COLO668 (cell line): ENCODE data around the gene PLEKHA1.
A peak's percentile ranks its signal among the peaks of the same experiment; 100 is the strongest.

Experiments used
- DNase-seq: peaks from one replicate; lab custom pipeline; 2025; ENCODE audit not compliant: unreplicated experiment; lab: John Stamatoyannopoulos, UW

PLEKHA1 gene

GRCh38 chr10:122374237-122374858 is at the start of gene PLEKHA1:
PLEKHA1 (plus strand) TSS chr10:122374708; CDS start chr10:122393201, 18,493 bp downstream.
- DNase-seq, result peak; percentile 96

DNA sequence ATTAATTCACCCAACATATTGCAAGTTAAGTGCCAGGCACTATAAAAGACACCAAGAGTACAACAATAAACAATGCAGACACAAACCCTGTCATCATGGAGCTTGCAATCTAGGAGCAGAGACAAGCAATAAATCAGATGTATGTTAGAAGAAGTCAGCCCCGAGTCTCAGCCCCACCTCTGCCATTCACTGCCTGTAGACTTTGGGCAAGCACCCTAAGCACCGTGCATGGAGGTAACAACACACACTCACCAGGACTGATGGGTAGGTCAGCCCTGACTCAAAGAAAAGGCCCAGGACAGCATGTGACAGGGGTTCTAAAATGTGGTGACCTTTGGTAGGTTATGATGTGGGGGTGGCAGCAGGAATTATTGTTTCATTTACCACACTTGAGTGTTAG is 49.3 kb upstream of the PLEKHA1 start:
- DNase-seq, result no peak

DNA sequence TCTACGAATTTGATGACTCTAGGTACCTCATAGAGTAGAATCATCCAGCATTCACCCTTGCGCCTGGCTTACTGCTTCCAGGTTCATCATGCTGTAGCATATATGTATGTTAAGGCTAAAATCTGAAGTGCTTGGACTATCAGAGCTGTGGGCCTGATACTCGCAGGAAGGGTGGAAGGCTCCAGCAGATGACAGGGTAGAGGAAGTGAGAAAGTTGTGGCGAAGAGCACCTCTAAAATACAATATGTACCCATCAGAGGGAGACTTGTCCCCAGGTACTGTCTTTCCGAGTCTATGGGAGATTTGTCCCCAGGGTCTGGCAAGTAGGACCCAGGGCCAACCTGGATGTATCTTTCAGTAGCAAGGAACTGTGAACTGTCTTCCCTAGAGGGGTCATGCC is 48.1 kb upstream of the PLEKHA1 start:
- DNase-seq, result no peak

DNA sequence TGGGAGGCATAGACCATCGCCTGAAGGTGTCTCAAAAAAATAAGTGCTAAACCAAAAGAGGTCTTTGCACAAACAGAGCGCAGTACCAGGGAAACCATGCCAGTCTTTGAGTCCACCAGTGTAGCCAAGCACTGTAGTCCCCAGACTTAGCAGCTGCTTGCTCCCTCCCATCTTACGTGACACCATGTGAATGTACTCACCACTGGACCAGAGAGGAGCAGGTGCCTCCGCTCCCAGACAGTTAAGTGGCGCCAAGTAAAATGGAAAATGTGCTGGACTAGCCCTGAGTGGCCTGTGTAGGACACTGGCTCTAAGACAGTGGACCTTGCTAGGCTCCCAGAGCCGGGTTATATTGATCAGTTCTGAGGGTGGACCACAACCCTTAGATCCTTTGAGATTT is 47.7 kb upstream of the PLEKHA1 start:
- no peak for DNase-seq

- no peak for DNase-seq
These were observed 47.0 kb upstream of the PLEKHA1 start for GRCh38 chr10:122327237-122328206.

DNA sequence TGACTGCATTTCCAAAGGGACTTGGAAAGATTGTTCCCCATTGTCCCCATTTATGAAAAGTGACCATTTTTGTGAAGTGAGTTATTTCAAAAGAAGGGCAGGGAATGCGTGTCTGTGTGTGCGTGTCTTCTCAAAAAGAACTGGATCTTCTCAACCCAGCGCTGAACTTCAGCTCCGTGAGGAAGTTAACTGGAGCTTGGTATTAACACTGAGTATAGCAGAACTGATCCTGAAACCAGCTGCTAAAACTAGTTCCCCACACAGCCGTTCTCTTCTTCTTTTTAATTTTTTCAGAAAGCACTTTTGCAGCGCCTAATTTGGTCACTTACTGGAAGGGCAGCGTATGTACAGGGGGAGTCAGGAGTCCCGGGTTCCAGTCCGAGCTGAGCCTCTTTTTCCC is 45.8 kb upstream of the PLEKHA1 start:
- DNase-seq, result no peak

- no peak for DNase-seq
These were observed 45.1 kb upstream of the PLEKHA1 start for GRCh38 chr10:122329416-122329815.

GRCh38 chr10:122331100-122331499 is 43.4 kb upstream of the PLEKHA1 start:
- DNase-seq, result no peak

DNA sequence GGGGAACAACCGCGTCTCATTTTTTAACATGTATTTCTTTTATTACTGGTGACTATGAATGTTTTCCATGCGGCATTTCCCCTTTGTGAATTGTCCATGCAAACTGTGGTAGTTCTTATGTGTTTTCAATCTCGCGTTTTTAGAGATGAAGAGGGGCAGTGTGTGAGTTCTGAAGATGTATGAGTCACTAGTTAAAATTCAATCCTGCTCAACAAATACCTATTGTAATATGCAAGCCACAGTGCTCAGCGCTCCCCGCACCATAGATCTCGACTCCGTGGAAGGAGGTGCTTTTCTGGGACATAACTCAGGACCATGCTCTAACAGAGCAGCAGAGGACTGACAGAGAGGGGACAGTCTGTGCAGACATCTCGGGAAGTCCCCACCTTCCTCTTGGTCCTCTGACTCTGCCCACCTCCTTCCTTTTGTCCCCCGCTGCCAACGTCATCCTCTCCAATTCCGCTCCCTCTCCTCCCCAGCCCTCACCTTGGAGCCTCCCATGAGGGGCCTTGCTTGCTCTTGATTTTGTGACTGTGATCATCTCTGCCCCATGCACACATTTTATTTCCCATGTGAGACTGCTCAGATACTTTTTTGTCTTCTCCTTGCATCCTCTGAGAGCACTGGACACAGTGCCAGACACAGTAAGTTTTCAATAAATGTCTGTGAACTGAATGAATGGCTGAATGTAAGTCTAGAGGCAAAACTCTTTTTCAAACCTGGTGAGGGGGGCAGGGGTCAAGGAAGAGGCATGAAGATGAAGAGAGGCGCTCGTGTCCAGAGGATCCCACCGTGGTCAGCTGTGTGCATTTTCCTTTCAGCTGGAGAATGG is 42.7 kb upstream of the PLEKHA1 start:
- DNase-seq, result peak; percentile 23

DNA sequence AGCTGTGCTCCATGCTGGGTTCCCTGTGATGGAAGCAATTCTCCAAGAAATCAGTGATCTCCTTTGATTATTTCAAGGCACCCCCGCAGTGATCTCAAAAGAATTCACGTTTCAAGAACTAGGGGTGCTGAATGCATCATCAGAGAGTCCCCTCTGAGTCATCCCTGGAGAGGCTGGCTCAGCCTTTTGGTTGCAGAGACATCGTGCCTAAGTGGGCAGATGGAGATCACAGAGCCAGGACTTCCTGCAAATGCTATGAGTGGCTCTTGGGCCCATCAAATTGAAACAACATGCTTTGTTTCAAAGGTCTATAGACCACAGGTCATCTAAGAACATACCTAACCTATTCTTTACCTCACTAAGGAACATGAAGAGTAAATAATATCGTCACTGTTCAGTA is 41.5 kb upstream of the PLEKHA1 start:
- no peak for DNase-seq

DNA sequence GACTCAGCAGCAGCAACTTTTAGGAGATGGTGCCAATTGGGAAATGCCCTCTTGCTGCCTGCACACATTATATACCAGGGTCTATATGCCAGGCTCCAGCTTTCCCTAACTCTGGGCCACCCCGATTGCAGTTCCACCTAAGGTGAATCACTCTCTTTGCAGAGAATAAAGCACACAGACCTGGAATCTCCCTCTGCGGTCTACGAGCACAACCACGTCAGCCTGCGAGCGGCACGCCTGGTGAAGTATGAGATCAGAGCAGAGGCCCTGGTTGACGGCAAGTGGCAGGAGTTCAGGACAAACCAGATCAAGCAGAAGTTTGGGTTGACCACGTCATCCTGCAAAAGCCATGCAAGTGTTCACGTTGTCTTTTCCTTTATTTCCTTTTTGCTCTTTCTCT is 38.2 kb upstream of the PLEKHA1 start:
- DNase-seq, result no peak

GRCh38 chr10:122336961-122337360 is 37.5 kb upstream of the PLEKHA1 start:
- no peak for DNase-seq

- DNase-seq, result no peak
These were observed 35.7 kb upstream of the PLEKHA1 start for GRCh38 chr10:122338609-122339441.

- DNase-seq, result no peak
These were observed 33.2 kb upstream of the PLEKHA1 start for GRCh38 chr10:122341141-122341810.

DNA sequence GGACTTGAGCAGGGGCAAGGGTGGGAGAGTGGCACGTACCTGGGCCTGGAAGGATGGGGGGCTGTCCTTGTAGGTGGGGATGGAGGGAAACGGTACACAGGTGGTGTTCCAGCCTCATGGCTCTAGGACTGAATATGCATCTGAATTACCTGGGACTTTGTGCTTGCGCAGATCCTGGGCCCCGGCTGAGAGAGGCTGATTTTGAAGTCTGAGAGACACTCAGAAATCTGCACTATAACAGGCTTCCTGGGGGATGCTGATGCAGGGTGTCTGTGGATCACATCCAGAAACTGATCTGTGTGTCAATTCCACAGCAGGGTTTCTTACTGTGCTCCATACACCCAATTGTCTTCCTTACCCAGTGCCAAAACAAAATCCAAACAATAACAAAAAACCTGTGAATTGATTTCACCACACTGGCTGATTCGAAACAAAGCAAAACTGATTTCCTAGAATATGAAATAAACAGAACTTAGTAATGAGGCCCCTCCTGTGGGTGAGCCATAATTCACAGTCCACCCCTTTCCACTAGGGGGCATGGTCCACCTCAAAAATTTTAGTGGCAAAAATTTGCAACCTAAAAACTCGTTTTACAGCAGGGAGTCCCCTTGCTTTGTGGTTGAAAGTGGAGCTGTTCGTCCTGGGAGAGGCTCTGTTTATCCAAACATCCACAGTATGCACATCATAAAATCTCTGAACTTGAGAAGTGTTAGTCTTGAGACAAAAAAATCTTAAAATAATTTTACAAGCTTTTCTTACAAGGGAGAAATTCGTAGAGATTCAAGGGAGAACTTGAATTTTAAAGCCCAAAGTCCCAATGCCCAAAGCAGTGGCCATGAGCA is 32.0 kb upstream of the PLEKHA1 start:
- peak; percentile 5 for DNase-seq

DNA sequence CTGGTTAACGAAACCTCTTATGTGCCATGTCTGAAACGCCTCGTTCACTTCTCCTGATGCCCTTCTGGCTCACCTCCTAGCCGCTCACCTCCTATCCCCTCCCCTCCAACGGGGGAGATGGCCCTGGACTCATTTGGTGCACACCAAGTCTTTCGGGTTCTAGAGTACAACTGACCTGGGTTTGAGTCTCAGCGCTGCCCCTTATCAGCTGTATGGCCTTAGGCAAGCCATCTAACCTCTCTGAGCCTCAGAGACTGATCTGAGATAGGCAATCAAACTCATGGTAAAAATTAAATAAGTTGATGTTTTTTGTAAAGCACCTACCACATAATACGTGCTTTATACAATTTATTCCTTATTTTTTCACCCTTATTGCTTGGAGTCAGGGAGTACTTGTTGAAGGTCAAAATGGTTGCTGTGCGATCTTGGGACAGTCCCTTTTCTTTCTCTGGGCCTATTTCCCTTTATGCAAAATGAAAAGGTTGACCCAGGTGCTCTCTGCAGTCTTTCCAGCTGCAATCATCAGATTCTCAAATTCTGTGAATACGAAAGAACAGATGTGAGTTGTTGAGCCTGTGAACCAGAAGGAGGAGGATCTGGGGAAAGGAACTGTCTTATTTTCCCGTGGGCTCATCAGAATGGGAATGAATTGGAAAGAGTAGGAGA is 31.2 kb upstream of the PLEKHA1 start:
- no peak for DNase-seq

- DNase-seq, result no peak
These were observed 30.6 kb upstream of the PLEKHA1 start for GRCh38 chr10:122343936-122344335.

DNA sequence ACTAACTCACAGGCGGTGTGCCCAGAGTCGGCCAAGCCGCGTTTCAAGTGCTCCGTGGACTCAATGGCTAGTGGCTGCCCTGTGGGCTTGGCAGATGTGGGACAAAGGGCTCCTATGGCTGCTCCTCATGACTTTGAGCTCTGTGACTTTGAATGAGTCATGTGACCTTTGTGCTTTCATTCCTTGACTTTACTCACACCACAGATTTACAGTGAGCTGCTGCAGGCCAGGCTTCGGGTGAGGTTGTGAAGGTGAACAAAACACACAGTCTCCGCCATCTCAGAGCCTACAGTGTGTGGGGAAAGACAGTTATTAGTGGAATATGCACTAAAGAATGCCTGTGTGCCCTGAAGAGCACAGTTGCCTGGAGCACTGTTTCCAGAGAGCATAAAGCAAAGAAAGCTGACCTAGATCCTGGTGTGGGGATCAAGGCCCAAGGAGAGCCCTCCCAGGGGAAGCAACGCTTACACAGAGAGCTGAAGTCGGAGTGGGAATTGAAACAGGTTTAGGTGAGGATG is 29.7 kb upstream of the PLEKHA1 start:
- no peak for DNase-seq
